Cardiac muscle cell (in vitro differentiated cells and primary cell): Measurements from ENCODE around the gene LYL1. TPM values are rescaled to one million over a fixed set of nuclear protein-coding genes. Genes with fewer than 3 reads are reported as not detected.

ENCODE experiments used
- DNase-seq, 2 donors: peaks; one replicate each; pipeline versions ENCODE4 v3.0.0 to v3.0.0-alpha.2; 2010 to 2017; ENCODE audit warnings: low read depth in 1 of 2, low spot score in 1 of 2
- H3K27ac ChIP-seq: fragments of 200-600 bp; sonication (generic); 2 replicates; pipeline ENCODE4 v1.5.1; 2016
- H3K27me3 ChIP-seq: fragments of 200-600 bp; sonication (generic); 2 replicates; pipeline ENCODE4 v1.6.0; 2016; ENCODE audit warnings: control low read depth
- H3K36me3 ChIP-seq: fragments of 200-600 bp; sonication (generic); 2 replicates; pipeline ENCODE4 v1.5.1; 2016; ENCODE audit warnings: control low read depth
- H3K4me1 ChIP-seq: fragments of 200-600 bp; sonication (generic); 2 replicates; pipeline ENCODE4 v1.8.1; 2017; ENCODE audit warnings: low read depth, mild to moderate bottlenecking, mixed run types
- H3K4me3 ChIP-seq: fragments of 200-600 bp; sonication (generic); 2 replicates; pipeline ENCODE4 v1.5.1; 2016; ENCODE audit warnings: mild to moderate bottlenecking
- H3K9me3 ChIP-seq: fragments of 200-600 bp; sonication (generic); 2 replicates; pipeline ENCODE4 v1.5.1; 2017; ENCODE audit warnings: low read depth, mild to moderate bottlenecking, control low read depth
- polyA plus RNA-seq: library from polyadenylated mRNA; unstranded; fragments of >200 nt; fragmentation: Nextera tagmentation; extraction: Ambion mirVana; gene quantifications from 2 replicates; pipeline ENCODE4 v1.2.1, GENCODE V29; 2016
- total RNA-seq: library from RNA; depleted of rRNA; stranded (reverse); fragments of >200 nt; gene quantifications from 2 replicates; pipeline ENCODE4 v1.2.3, GENCODE V29; 2016
- TF ChIP-seq, protein P1 (sequence below): IDR thresholded peaks from 2 replicates; pipeline ENCODE4 v1.5.1; 2012; ENCODE audit warnings: low read depth, mild to moderate bottlenecking, low read length

The LYL1 gene
- total and polyA plus RNA-seq, 2 experiments from 2014 or later: 4.6 to 5.6 TPM

DNA sequence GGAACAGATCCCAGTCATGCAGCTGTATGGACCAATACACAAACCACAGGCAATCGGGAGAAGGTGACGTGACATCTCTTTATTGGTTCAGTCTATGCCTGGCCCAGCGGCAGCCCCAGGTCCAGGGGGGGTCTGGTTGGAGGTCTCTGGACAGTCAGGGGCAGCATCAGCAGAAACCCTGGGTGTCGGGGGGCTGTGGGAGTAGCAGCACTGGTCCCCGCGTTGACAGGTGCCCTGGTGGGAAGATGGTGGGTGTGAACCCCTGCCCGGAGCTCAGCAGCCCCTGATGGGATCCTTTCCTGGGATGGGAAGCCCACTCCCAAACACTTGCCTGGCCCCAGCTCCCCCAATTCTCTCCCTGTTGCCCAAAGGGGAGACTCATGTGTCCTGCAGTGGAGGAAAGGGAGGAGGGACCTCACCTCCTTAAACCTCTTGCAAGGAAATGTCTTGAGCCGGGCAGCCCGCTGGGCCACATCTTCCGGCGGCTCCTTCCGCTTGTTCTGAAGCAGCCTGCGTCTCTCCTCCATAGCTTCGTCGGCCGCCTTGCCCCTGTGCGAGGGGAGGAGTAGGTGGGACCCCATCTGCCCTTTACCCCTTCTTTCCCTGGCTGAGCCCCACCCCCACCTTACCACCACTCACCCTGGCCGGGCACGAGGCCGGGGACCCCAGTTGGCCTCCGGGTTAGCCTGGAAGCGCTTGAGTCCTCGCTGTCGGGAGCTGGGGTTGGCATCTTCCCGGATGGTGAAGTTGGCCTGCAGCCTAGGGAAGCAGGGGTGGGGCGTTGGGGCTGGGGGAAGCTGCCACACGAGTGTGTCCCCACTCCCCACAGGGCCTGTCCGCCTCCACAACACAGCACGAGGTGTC lies 2.4 kb upstream of the LYL1 start:
- Histone ChIP-seq H3K27me3 (peaks cover 18% of the 10 kb centered on the region), H3K9me3 (no peaks in the 10 kb centered on the region), H3K36me3 (no peaks in the 10 kb centered on the region), H3K4me1 (peaks cover 7% of the 10 kb centered on the region), H3K27ac (no peak overlapping the region), H3K4me3 (no peak overlapping the region)
- no peak for DNase-seq
- TF ChIP-seq, protein P1, sequence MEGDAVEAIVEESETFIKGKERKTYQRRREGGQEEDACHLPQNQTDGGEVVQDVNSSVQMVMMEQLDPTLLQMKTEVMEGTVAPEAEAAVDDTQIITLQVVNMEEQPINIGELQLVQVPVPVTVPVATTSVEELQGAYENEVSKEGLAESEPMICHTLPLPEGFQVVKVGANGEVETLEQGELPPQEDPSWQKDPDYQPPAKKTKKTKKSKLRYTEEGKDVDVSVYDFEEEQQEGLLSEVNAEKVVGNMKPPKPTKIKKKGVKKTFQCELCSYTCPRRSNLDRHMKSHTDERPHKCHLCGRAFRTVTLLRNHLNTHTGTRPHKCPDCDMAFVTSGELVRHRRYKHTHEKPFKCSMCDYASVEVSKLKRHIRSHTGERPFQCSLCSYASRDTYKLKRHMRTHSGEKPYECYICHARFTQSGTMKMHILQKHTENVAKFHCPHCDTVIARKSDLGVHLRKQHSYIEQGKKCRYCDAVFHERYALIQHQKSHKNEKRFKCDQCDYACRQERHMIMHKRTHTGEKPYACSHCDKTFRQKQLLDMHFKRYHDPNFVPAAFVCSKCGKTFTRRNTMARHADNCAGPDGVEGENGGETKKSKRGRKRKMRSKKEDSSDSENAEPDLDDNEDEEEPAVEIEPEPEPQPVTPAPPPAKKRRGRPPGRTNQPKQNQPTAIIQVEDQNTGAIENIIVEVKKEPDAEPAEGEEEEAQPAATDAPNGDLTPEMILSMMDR: no peak

DNA sequence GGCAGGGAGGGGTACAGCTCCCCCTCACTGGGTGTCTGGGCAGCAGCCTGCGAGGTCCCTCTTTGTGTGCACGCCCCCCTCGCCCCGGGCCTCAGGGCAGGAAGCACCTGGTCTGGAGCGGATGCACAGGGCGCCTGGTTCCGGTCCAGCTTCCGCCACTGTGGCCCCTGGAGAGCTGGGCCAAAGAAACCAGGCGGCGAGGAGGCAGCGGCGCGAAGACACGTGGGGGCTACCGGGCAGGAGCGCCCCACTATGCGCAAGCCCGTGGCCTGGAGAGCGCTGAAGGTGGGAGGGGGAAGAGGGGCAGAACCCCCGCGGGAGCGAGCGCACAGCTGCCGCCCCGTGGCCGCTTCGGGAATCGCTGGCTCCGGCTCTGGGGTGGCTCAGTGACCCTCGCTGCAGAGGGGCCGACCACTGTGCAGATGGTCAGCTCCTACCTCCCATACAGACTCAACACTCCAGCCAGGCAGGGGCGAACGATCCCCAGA lies 1.7 kb upstream of the LYL1 start:
- Histone ChIP-seq H3K36me3 (no peaks in the 10 kb centered on the region), H3K27me3 (peaks cover 25% of the 10 kb centered on the region), H3K4me1 (peaks cover 7% of the 10 kb centered on the region), H3K27ac (no peak overlapping the region), H3K4me3 (no peak overlapping the region), H3K9me3 (no peaks in the 10 kb centered on the region)
- TF ChIP-seq, protein P1: peak; percentile 71
- DNase-seq: peak in 1 of 2 donors; percentile 28

DNA sequence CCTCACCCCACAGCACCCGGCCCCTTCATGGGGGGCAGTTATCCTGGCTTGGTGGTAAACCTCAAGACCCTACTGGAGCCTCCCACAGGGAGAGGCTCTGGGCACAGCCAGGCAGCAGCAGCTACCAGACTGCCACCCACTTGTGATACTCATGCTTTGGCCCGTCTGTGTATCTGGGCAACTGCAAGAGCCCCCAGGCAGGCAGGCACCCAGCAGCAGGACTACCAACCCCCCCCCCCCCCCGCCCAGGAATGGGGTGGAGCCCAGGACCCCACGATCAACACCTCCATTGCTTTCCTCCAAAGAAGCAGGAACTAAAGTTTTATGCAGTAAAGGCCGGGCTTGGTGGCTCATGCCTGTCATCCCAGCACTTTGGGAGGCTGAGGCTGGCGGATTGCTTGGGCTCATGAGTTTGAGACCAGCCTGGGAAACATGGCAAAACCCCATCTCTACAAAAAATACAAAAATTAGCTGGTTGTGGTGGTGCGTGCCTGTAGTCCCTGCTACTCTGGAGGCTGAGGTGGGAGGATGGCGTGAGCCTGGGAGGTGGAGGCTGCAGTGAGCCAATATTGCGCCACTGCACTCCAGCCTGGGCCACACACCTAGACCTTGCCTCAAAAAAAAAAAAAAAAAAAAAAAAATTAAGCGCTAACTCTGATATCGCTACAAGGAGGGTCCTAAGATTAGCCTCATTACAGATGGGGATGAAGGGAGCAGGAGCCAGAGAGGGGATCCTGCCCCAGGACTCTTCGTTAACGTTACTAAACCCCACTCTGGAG lies 1.1 kb upstream of the LYL1 start:
- no peak overlapping the region for H3K27ac ChIP-seq

DNA sequence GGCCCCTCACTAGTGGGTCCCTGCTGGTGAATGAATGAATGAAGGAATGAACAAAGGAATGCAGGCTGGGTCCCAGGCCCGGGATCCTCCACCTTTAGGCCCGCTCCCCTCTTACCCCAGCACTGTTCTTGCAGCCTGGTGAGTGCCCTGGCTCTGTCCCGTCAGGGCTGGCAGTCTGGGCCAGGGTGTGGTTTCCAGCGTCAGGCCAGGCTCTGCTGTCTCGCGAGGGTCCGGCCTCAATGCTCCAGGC lies 317 bp downstream of the LYL1 start:
- H3K9me3 ChIP-seq: no peaks in the 10 kb centered on the region
- TF ChIP-seq, protein P1: no peak
- H3K36me3 ChIP-seq: no peaks in the 10 kb centered on the region
- no peak for DNase-seq
- H3K4me3 ChIP-seq: peak overlapping the region; percentile 8
- peaks cover 45% of the 10 kb centered on the region for H3K27me3 ChIP-seq
- peaks cover 7% of the 10 kb centered on the region for H3K4me1 ChIP-seq
- no peak overlapping the region for H3K27ac ChIP-seq

More for the DNA sequence above, 1.1 kb upstream of the LYL1 start:
- no peak for DNase-seq
- no peaks in the 10 kb centered on the region for H3K36me3 ChIP-seq
- peaks cover 7% of the 10 kb centered on the region for H3K4me1 ChIP-seq
- TF ChIP-seq, protein P1: no peak
- peaks cover 31% of the 10 kb centered on the region for H3K27me3 ChIP-seq
- no peak overlapping the region for H3K4me3 ChIP-seq
- H3K9me3 ChIP-seq: no peaks in the 10 kb centered on the region

DNA sequence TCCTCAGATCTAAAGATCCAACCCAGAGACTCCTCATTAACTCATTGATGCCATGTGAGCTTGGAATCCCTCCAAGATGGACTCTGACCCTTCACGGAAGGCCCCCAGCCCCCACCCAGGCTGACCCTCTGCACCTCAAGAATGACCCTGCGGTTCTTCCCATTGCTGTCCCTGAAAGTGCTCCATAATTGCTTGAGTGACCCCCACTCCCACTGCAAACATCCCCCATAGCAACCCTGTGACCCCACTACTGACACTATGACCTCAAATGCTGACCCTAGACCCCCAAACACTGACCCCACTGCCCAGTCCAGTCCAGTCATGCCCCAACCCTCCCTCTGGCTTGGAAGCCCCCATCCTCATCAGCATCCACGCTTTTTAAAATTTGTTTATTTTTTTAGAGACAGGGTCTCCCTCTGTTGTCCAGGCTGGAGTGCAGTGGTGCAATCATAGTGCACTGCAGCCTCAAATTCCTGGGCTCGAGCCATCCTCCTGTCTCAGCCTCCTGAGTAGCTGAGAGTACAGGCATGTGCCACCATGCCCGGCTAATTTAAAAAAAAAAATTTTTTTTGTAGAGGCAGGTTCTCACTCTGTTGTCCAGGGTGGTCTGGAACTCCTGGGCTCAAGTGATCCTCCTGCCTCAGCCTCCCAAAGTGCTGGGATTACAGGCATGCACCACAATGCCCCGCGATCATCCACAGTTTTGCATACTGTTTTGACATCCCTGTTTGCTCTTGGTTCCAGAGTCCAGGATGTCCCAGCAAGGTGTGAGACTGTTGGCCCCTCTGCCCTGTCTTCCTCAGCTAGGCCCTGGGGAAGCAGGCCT lies 855 bp downstream of the LYL1 start:
- no peaks in the 10 kb centered on the region for H3K36me3 ChIP-seq
- H3K4me3 ChIP-seq: no peak overlapping the region
- no peak for DNase-seq
- TF ChIP-seq, protein P1: no peak
- H3K27me3 ChIP-seq: peaks cover 51% of the 10 kb centered on the region
- H3K4me1 ChIP-seq: peaks cover 7% of the 10 kb centered on the region
- no peak overlapping the region for H3K27ac ChIP-seq
- H3K9me3 ChIP-seq: no peaks in the 10 kb centered on the region
